Astrocyte (in vitro differentiated cells and primary cell): ENCODE measurements around the gene WNT4. TPM values are rescaled to one million over a fixed set of nuclear protein-coding genes. Genes with fewer than 3 reads are reported as not detected.

Source experiments
- DNase-seq: peaks from one replicate; pipeline ENCODE4 v3.0.0-alpha.2; 2010; ENCODE audit warnings: low read depth
- FAIRE-seq: peaks from 2 replicates; lab custom pipeline; 2011; peaks lifted over from hg19 to GRCh38; lab: Jason Lieb, UNC
- H2AFZ ChIP-seq: 2 replicates; pipeline ENCODE4 v1.6.0; 2012; ENCODE audit warnings: low read depth, low read length, inconsistent platforms
- H3K27ac ChIP-seq: 2 replicates; pipeline ENCODE4 v1.5.1; 2011; ENCODE audit warnings: low read depth, low read length, inconsistent platforms
- H3K27me3 ChIP-seq: 2 replicates; pipeline ENCODE4 v1.6.0; 2011; ENCODE audit warnings: low read length, inconsistent platforms; ENCODE audit not compliant: insufficient read depth
- H3K36me3 ChIP-seq: 2 replicates; pipeline ENCODE4 v1.5.1; 2011; ENCODE audit warnings: low read length, inconsistent platforms; ENCODE audit not compliant: insufficient read depth
- H3K4me1 ChIP-seq: 2 replicates; pipeline ENCODE4 v1.5.1; 2011; ENCODE audit warnings: low read length, inconsistent platforms; ENCODE audit not compliant: insufficient read depth
- H3K4me2 ChIP-seq: 2 replicates; pipeline ENCODE4 v1.6.0; 2012; ENCODE audit warnings: low read length, inconsistent platforms
- H3K4me3 ChIP-seq: 2 replicates; pipeline ENCODE4 v1.5.1; 2011; ENCODE audit warnings: low read depth, mild to moderate bottlenecking, low read length, inconsistent platforms; ENCODE audit not compliant: insufficient read depth
- H3K79me2 ChIP-seq: 2 replicates; pipeline ENCODE4 v1.6.0; 2012; ENCODE audit warnings: mild to moderate bottlenecking, low read length, inconsistent platforms; ENCODE audit not compliant: insufficient read depth
- H3K9ac ChIP-seq: 2 replicates; pipeline ENCODE4 v1.6.0; 2012; ENCODE audit warnings: mild to moderate bottlenecking, low read length, inconsistent platforms
- H3K9me3 ChIP-seq: 2 replicates; pipeline ENCODE4 v1.5.1; 2012; ENCODE audit warnings: low read depth, mild to moderate bottlenecking, low read length, inconsistent platforms; ENCODE audit not compliant: insufficient read depth
- H4K20me1 ChIP-seq: 2 replicates; pipeline ENCODE4 v1.6.0; 2012; ENCODE audit warnings: low read length, inconsistent platforms; ENCODE audit not compliant: insufficient read depth
- H3K27ac Mint-ChIP-seq: one replicate; pipeline ENCODE4 v1.8.0; 2021; ENCODE audit warnings: mild to moderate bottlenecking, mixed read lengths; ENCODE audit not compliant: unreplicated experiment
- H3K27me3 Mint-ChIP-seq: one replicate; pipeline ENCODE4 v1.8.0; 2021; ENCODE audit warnings: low read depth, mixed read lengths; ENCODE audit not compliant: unreplicated experiment
- H3K36me3 Mint-ChIP-seq: one replicate; pipeline ENCODE4 v1.8.0; 2021; ENCODE audit warnings: low read depth, mixed read lengths; ENCODE audit not compliant: unreplicated experiment
- H3K4me1 Mint-ChIP-seq: one replicate; pipeline ENCODE4 v1.8.0; 2021; ENCODE audit warnings: low read depth, mixed read lengths; ENCODE audit not compliant: unreplicated experiment
- H3K4me3 Mint-ChIP-seq: one replicate; pipeline ENCODE4 v1.8.0; 2021; ENCODE audit warnings: mild to moderate bottlenecking, moderate library complexity, mixed read lengths; ENCODE audit not compliant: unreplicated experiment
- H3K9me3 Mint-ChIP-seq: one replicate; pipeline ENCODE4 v1.8.0; 2021; ENCODE audit warnings: mild to moderate bottlenecking, mixed read lengths; ENCODE audit not compliant: unreplicated experiment
- EZH2 ChIP-seq: IDR thresholded peaks from 2 replicates; pipeline ENCODE4 v1.6.1; 2012; ENCODE audit warnings: mild to moderate bottlenecking, low read length, inconsistent platforms; ENCODE audit not compliant: insufficient read depth
- total RNA-seq: library from RNA; stranded (reverse); gene quantifications from 2 replicates; pipeline ENCODE4 v1.2.1, GENCODE V29; 2021
- TF ChIP-seq, protein P1 (sequence below): IDR thresholded peaks from 2 replicates; pipeline ENCODE4 v1.5.1; 2011; ENCODE audit warnings: low read depth, mild to moderate bottlenecking, inconsistent platforms, low read length, moderate library complexity; ENCODE audit not compliant: insufficient read depth

The WNT4 gene
- total RNA-seq, 1 donor from 2014 or later: 1.2 TPM

DNA sequence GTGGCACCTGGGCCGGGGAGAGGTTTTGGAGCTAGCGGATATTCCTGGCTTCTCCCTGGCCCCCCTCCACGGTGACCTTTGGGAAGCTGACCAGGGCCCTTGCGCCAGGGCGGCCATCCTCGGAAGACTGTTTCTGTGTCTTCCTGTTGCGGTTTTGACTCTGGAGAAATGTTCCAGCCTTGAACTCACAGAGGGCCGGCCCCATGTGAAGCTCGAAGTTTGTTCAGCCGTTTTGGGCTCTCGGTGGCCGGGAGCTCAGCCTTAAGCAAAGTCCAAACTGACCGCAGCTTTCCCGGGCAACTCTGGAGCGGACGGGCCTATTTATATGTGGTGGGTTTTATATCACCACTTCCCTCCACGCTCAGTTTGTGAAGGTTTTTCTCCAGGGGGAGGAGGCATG lies 17.0 kb upstream of the WNT4 start:
- peaks cover 42% of the 10 kb centered on the region for H3K27me3 Mint-ChIP-seq
- no peak for DNase-seq
- no peak for FAIRE-seq
- H3K36me3 Mint-ChIP-seq: peaks cover under 1% of the 10 kb centered on the region
- H3K4me3 Mint-ChIP-seq: no peak overlapping the region
- Histone ChIP-seq H4K20me1 (no peaks in the 10 kb centered on the region), H3K79me2 (no peaks in the 10 kb centered on the region), H3K9me3 (no peaks in the 10 kb centered on the region), H3K9ac (no peak overlapping the region), H3K4me2 (no peak overlapping the region), H3K4me1 (no peaks in the 10 kb centered on the region), H3K36me3 (no peaks in the 10 kb centered on the region), H3K27me3 (peaks cover 7% of the 10 kb centered on the region), H3K27ac (no peak overlapping the region), H3K4me3 (no peak overlapping the region), H2AFZ (no peak overlapping the region)
- no peak overlapping the region for H3K27ac Mint-ChIP-seq
- no peaks in the 10 kb centered on the region for H3K9me3 Mint-ChIP-seq
- TF ChIP-seq EZH2: no peak
- TF ChIP-seq, protein P1, sequence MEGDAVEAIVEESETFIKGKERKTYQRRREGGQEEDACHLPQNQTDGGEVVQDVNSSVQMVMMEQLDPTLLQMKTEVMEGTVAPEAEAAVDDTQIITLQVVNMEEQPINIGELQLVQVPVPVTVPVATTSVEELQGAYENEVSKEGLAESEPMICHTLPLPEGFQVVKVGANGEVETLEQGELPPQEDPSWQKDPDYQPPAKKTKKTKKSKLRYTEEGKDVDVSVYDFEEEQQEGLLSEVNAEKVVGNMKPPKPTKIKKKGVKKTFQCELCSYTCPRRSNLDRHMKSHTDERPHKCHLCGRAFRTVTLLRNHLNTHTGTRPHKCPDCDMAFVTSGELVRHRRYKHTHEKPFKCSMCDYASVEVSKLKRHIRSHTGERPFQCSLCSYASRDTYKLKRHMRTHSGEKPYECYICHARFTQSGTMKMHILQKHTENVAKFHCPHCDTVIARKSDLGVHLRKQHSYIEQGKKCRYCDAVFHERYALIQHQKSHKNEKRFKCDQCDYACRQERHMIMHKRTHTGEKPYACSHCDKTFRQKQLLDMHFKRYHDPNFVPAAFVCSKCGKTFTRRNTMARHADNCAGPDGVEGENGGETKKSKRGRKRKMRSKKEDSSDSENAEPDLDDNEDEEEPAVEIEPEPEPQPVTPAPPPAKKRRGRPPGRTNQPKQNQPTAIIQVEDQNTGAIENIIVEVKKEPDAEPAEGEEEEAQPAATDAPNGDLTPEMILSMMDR: no peak
- no peaks in the 10 kb centered on the region for H3K4me1 Mint-ChIP-seq

DNA sequence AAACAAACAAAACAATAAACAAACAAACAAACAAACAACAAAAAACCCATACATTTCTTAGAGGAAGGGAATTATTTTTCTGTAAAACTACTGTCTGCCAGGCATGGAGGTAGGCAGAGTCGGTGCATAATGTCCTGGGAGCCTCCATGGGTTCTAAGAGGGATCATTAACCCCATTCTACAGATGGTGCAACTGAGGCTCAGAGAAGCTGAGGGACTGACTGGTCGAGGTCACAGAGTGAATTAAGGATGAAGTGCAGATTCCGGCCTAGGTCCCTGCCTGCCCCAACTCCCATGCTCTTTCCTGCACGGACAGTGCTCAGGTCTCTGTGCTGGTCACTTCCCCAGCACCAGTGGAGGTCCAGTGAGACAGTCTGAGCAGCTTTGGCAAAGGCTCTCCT lies 15.8 kb upstream of the WNT4 start:
- DNase-seq (no peak), FAIRE-seq (no peak)
- no peak overlapping the region for H3K4me2 ChIP-seq
- H3K4me3 Mint-ChIP-seq: no peak overlapping the region
- peaks cover 5% of the 10 kb centered on the region for H3K36me3 Mint-ChIP-seq
- H3K27ac ChIP-seq: no peak overlapping the region
- no peaks in the 10 kb centered on the region for H3K4me1 Mint-ChIP-seq
- no peak overlapping the region for H3K4me3 ChIP-seq
- H4K20me1 ChIP-seq: no peaks in the 10 kb centered on the region
- no peak overlapping the region for H3K27ac Mint-ChIP-seq
- H3K9ac ChIP-seq: no peak overlapping the region
- TF ChIP-seq, protein P1: no peak
- no peak for TF ChIP-seq EZH2
- no peaks in the 10 kb centered on the region for H3K79me2 ChIP-seq
- no peaks in the 10 kb centered on the region for H3K9me3 Mint-ChIP-seq
- H3K36me3 ChIP-seq: no peaks in the 10 kb centered on the region
- H3K27me3 ChIP-seq: peaks cover 3% of the 10 kb centered on the region
- H3K4me1 ChIP-seq: no peaks in the 10 kb centered on the region
- no peak overlapping the region for H2AFZ ChIP-seq
- no peaks in the 10 kb centered on the region for H3K9me3 ChIP-seq
- H3K27me3 Mint-ChIP-seq: peaks cover 42% of the 10 kb centered on the region

DNA sequence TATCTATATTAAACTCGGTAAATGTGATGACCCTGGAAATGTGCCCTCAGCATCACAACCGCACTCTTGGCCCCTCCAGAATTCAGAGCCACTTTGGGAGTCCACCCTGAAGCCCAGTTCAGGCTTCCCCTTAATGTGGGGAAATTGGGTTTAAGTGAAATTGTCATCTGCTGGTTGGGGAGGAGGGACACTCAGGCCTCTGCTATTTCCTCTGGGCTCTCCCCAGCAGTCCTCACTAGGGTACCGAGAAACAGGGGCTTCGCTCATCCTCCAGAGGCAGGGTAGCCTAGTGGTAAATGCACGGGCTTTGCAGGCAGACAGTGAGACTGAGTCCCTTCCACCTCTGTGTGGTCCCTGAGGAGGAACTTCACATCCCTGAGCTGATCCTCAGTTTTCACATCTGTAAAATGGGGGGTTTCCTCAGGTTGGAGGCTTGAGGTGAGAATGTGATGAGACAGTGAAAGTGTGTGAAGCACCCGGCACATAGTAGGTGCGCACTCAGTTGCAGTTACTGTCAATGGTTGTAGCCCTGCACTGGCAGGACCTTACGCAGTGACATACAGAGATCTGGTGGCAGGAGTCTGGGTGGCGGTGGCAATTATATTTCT lies 14.6 kb upstream of the WNT4 start:
- Histone ChIP-seq H3K4me3 (no peak overlapping the region), H3K27ac (no peak overlapping the region), H2AFZ (no peak overlapping the region), H3K9ac (no peak overlapping the region), H3K36me3 (no peaks in the 10 kb centered on the region), H3K9me3 (no peaks in the 10 kb centered on the region), H3K4me1 (no peaks in the 10 kb centered on the region), H4K20me1 (no peaks in the 10 kb centered on the region), H3K27me3 (peaks cover 6% of the 10 kb centered on the region), H3K4me2 (no peak overlapping the region), H3K79me2 (no peaks in the 10 kb centered on the region)
- DNase-seq (no peak), FAIRE-seq (no peak)
- Mint-ChIP-seq H3K4me3 (no peak overlapping the region), H3K36me3 (peaks cover 5% of the 10 kb centered on the region), H3K4me1 (no peaks in the 10 kb centered on the region), H3K27me3 (peaks cover 45% of the 10 kb centered on the region), H3K9me3 (no peaks in the 10 kb centered on the region), H3K27ac (no peak overlapping the region)
- TF ChIP-seq, protein P1: no peak
- no peak for TF ChIP-seq EZH2
